Amniotic epithelial cell (primary cell): ENCODE results near the gene ZNF148.
"Not testable (repeated sequence)": the region's sequence is repeated elsewhere in the genome, so short reads cannot be mapped to it uniquely, and the experiment has no call there.

Experiments
- DNase-seq: peaks from one replicate; pipeline ENCODE4 v3.0.0-alpha.2; 2010; ENCODE audit warnings: low read depth

Gene ZNF148

GRCh38 chr3:125374501-125374995 lies 577 bp downstream of the ZNF148 start:
- DNase-seq = peak; percentile 68

GRCh38 chr3:125367403-125368230 lies 7.5 kb downstream of the ZNF148 start:
- peak; percentile 61 for DNase-seq

DNA sequence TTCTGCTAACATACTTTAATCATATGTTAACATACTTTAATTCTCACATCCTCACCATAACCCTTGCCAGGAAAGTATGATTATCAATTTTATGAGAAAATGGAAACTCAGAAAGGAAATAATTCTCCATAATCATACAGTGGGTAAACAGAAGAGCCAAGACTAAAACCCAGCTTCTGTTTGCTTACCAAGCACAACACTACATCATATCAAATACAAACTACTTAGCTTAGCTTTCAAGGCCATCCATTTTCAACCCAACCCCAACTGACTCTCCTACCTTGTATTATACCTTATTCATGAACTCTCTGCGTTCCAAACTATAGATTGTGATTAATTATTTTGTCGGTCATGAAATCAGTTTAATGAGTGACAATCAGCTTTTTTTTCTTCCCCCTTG lies 9.0 kb downstream of the ZNF148 start:
- no peak for DNase-seq

DNA sequence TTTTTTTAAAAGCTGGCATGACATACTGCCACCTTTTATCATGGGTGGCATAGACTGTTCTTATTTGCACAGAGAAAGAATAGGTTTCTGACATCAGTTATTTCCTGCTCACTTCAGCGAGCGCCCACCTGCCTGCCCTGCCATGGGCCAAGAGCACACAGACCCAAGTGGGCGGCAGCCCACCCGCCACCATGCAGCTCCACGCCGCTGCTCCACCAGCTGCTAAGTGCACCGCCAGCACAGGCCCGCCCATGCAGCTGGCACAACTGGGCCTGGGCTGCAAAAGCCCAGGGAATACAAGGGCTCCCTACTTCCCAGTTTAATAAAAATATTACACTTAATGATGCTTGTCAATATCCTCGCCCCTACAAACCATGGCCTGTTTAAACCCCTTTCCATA lies 15.4 kb downstream of the ZNF148 start:
- DNase-seq = no peak

GRCh38 chr3:125358923-125359322 lies 16.2 kb downstream of the ZNF148 start:
- DNase-seq = no peak

DNA sequence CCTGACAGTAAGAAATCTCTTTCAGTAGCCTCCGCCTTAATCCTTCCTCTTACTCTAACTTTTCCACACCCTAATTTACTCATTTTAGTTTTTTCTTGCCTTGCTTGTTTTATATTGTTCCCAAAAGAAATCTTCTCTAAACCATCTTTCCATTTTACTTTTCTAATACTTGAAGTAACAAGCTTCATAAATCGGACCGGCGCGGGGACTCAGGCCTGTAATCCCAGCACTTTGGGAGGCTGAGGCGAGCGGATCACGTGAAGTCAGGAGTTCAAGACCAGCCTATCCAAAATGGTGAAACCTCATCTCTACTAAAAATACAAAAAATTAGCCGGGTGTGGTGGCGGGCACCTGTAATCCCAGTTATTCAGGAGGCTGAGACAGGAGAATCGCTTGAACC lies 17.3 kb downstream of the ZNF148 start:
- no peak for DNase-seq

DNA sequence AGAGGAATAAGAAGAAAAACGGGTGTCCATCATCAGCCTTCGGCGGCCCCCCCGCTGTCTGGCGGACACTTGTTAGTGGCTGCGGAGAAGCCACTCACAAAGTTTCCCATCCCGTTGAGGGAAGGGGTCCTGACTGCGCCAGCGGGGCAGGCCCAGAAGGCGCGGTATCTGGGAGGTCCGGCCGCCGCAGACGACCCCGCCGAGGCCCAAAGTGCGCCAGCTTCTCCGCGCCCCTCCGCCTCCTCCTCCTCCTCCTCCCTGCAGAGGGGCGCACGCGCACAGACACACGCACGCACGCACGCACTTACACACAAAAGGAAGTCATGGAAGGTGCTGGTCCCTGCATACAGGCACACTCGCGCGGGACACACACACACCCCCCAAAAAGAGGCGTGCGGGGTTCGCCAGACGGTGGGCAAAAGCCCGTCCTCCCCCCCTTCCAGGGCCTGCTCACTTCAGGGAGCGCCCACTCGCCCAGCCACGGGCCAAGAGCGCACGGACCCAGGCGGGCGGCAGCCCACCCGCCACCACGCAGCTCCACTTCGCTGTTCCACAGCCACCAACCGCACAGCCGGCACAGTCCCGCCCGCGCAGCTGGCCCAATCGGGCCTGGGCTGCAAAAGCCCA lies 18.0 kb downstream of the ZNF148 start:
- no peak for DNase-seq

- DNase-seq = no peak
These were observed 18.7 kb downstream of the ZNF148 start for GRCh38 chr3:125356140-125357026.

DNA sequence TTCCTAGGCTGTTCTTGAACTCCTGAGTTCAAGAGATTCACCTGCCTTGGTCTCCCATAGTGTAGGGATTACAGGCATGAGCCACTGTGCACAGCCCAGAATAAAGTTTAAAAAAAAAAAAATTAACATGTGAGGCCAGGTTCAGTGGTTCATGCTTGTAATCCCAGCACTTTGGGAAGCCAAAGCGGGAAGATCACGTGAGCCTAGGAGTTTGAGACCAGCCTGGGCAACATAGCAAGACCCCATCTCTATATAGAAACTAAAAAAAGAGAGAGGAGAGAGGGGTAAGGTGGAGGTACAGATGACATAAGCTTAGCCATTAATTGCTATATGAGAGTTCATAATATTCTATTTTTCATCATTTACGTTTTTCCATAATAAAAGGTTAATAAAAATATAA lies 21.5 kb downstream of the ZNF148 start:
- no peak for DNase-seq

DNA sequence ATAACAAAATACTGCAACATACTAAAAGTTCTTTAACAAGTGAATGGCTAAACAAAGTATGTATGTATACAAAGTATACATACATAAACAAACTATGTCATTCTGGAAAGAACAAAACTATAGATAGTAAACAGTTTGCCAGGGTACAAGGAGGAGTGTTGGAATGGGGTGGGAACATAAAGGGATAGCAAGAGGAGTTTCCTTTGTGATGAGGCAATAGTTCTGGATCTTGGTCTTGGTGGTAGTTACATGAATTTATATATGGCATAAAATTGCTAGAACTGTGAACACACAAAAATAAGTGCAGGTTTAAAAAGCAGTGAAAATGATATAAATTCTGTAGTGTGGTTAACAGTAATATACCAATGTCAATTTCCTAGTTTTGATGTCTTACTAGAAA lies 22.0 kb downstream of the ZNF148 start:
- DNase-seq = no peak

GRCh38 chr3:125351814-125352456 lies 23.2 kb downstream of the ZNF148 start:
- DNase-seq = peak; percentile 34

- DNase-seq = no peak
These were observed 24.0 kb downstream of the ZNF148 start for GRCh38 chr3:125351152-125351551.

DNA sequence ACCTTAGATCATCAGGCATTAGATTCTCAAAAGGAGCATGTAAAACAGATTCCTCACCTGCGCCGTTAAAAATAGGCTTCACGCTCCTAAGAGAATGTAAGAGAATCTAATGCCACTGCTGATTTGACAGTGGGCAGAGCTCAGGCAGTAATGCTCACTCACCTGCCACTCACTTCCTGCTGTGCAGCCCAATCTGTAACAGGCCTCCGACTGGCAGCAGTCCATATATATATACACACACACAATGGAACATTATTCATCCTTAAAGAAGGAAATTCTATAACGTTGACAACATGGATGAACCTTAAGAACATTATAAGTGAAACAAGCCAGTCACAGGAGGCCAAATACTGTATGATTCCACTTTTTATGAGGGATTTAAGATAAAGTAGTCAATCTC lies 24.5 kb downstream of the ZNF148 start:
- no peak for DNase-seq

DNA sequence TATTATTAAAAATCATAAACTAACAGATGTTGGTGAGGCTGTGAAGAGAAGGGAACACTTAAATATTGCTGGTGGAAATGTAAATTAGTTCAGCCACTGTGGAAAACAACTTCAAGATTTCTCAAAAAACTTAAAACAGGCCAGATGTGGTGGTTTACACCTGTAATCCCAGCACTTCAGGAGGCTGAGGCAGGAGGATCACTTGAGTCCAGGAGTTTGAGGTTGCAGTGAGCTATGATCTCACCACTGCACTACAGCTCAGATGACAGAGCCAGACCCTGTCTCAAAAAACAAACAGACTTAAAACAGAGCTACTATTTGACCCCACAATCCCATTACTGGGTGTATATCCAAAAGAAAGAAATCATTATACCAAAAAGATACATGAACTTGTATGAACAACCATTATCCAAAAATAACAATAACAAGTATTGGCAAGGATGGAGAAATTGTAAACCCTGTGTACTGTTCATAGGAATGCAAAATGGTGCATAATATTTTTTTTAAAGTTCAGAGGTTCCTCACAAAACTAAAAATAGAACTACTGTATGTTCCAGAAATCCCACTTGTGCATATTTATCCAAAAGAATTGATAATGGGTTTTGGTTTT lies 25.5 kb downstream of the ZNF148 start:
- DNase-seq = no peak

GRCh38 chr3:125349055-125349454 lies 26.1 kb downstream of the ZNF148 start:
- DNase-seq = no peak

DNA sequence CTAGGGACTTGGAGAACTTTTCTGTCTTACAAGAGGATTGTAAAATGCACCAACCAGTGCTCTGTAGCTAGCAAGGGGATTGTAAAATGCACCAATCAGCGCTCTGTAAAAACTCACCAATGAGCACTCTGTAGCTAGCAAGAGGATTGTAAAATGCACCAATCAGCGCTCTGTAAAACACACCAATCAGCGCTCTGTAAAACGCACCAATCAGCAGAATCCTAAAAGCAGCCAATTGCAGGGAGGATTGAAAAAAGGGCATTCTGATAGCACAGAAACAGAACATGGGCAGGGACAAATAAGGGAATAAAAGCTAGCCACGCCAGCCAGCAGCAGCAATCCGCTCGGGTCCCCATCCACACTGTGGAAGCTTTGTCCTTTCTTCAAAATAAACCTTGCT lies 31.8 kb downstream of the ZNF148 start:
- not testable (repeated sequence) for DNase-seq

DNA sequence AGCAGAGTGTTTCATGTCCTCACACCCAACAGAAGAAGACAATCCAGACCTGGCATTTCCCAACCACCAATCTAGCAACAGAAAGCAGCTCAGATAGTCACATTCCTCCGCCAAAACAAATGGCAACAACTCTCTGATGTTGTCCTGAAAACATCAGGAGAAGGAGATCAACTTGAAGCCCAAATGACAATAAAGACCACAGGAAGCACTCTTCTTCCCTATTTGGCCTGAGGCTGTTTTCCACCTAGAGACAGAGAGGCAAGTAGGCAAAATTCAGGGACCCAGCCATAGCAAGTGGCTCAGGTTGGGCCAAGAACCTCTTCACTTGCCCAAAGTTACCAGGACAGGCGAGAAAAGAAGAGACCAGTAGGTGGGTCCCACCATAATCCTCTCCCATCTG lies 35.0 kb downstream of the ZNF148 start:
- DNase-seq = no peak

DNA sequence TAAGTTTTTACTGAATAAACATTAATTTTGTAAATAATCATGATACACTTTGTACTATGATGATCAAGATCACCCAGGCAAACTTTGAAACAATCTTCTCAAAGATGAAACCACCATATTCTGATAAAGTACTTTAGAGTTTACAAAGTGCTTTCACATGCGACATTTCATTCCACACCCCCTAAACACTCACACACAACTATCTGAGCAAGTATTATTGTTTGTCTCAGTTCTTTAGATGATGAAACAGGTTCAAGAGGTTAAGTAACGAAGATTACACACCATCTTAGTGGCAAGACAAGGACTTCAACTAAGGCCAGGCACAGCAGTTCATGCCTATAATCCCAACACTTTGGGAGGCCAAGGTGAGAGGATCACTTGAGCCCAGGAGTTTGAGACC lies 37.6 kb downstream of the ZNF148 start:
- DNase-seq = peak; percentile 39

GRCh38 chr3:125334675-125335560 lies 40.2 kb downstream of the ZNF148 start:
- DNase-seq = peak; percentile 31

GRCh38 chr3:125332504-125332903 lies 42.6 kb downstream of the ZNF148 start:
- no peak for DNase-seq

DNA sequence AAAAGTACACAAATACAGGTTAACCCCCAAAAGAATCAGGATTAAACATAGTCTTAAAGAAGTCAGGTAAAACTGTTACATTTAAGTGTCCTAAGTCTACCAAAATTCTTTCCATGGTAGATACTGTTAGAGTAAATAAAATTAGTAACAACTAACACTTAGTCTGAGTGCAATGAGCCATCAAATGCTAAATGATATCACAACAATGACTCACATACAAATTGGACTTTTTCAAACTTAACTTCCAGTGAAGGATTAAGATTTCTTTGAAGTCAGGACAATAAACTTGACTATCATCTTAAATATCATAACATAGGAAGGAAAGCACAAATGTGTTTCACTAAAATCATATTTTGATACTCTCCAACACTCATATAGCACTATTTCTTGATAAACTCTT lies 43.9 kb downstream of the ZNF148 start:
- DNase-seq = no peak
